ENCODE data around the gene NCOA3. TPM values are rescaled to one million over a fixed set of nuclear protein-coding genes. Genes with fewer than 3 reads are reported as not detected.

Gene NCOA3
- total and polyA plus RNA-seq, 2 of the 8 experiments (the other 6 are each of a cell fraction or from before 2014, with no cell fraction given), result 7.9 to 24.7 TPM

- Histone ChIP-seq H4K91ac (replicated peaks; ENCODE audit: insufficient read length, low read length) (no peak overlapping the region), H3K9me3 (ENCODE audit: insufficient read depth in 2 of 2, low read depth in 1 of 2, low read length in 1 of 2) (no peaks in the 10 kb centered on the region), H3K23ac (ENCODE audit: insufficient read length) (no peak overlapping the region), H3K23me2 (ENCODE audit: low read depth, low read length) (no peaks in the 10 kb centered on the region), H3K4ac (replicated peaks; ENCODE audit: insufficient read length, low read depth, low read length) (no peak overlapping the region), H3K79me1 (ENCODE audit: low read depth, low read length) (no peaks in the 10 kb centered on the region), H3K4me2 (ENCODE audit: insufficient read depth in 1 of 2, low read depth in 2 of 2, low read length in 2 of 2) (no peak overlapping the region), H2AK5ac (ENCODE audit: low read depth, low read length) (no peak overlapping the region), H3K79me2 (ENCODE audit: control insufficient read depth in 1 of 2, insufficient read depth in 2 of 2, low read length in 2 of 2) (no peaks in the 10 kb centered on the region), H3K56ac (replicated peaks; ENCODE audit: insufficient read length, low read depth, low read length) (no peak overlapping the region), H2BK20ac (ENCODE audit: low read length) (no peak overlapping the region), H4K8ac (ENCODE audit: extremely low read depth, insufficient read depth, low read length) (no peak overlapping the region), H3K14ac (ENCODE audit: insufficient read length) (no peak overlapping the region), H4K20me1 (replicated peaks in 1 of 2; ENCODE audit: control insufficient read depth in 1 of 2, insufficient read depth in 2 of 2, low read length in 2 of 2) (no peaks in the 10 kb centered on the region), H4K5ac (ENCODE audit: insufficient read length, low read depth, low read length) (no peak overlapping the region), H2BK12ac (ENCODE audit: low read depth, low read length) (no peak overlapping the region), H2BK15ac (ENCODE audit: low read length) (no peak overlapping the region), H3K9ac (replicated peaks in 1 of 4; ENCODE audit: extremely low read depth in 1 of 4, low read depth in 3 of 4, low read length in 3 of 4) (no peak overlapping the region), H3K36me3 (ENCODE audit: control insufficient read depth in 2 of 4, insufficient read depth in 4 of 4, low read length in 3 of 4) (peaks cover 9 to 28% (median 20%) of the 10 kb centered on the region in 4 experiments; a peak in 7 of 8 replicates), H2AFZ (ENCODE audit: low read length) (no peak overlapping the region), H2BK120ac (replicated peaks; ENCODE audit: low read depth, low read length) (no peak overlapping the region), H3K18ac (ENCODE audit: extremely low read depth, low read length) (no peak overlapping the region), H3K27ac (ENCODE audit: low read depth, low read length) (no peak overlapping the region), H3K27me3 (replicated peaks in 1 of 4; ENCODE audit: control insufficient read depth in 3 of 4, extremely low read depth in 1 of 4, insufficient read depth in 3 of 4, low read length in 3 of 4) (no peaks in the 10 kb centered on the region), H3K4me1 (replicated peaks in 1 of 4; ENCODE audit: control insufficient read depth in 3 of 4, insufficient read depth in 4 of 4, low read length in 3 of 4) (no peaks in the 10 kb centered on the region), H2BK5ac (ENCODE audit: low read depth, low read length) (no peak overlapping the region), H3K4me3 (ENCODE audit: extremely low read depth in 1 of 4, insufficient read depth in 2 of 4, low read depth in 3 of 4, low read length in 4 of 4) (no peak overlapping the region)
- 98% methylated on average over 4 of the region's 4 CpGs; no CpG with 5 or more reads in 1 of the 2 experiments for WGBS, 2 experiments (ENCODE audit: extremely low coverage in 1 of 2, insufficient coverage in 1 of 2, insufficient read length in 1 of 2, insufficient replicate concordance in 2 of 2, low coverage in 1 of 2, low lambda C conversion rate in 2 of 2, missing lambda C conversion rate in 1 of 2)
- no peak for DNase-seq (ENCODE audit: low read depth in 1 of 2, low spot score in 2 of 2)
- ChIA-PET POLR2A (ENCODE audit: partially characterized antibody) (no interaction called here), CTCF (ENCODE audit: partially characterized antibody) (no interaction called here)
- FAIRE-seq, result no peak
- TF ChIP-seq HDAC2 (IDR thresholded peaks at IDR 0.05; ENCODE audit: borderline replicate concordance in 1 of 2, low read depth in 2 of 2, low read length in 2 of 2) (no peak), BRCA1 (IDR thresholded peaks at IDR 0.05; ENCODE audit: low read depth, low read length) (no peak), POLR2AphosphoS5 (IDR thresholded peaks at IDR 0.05; ENCODE audit: low read depth, low read length) (no peak), SIRT6 (IDR thresholded peaks at IDR 0.05; ENCODE audit: low read length) (no peak), RXRA (IDR thresholded peaks at IDR 0.05; ENCODE audit: insufficient read depth, low read depth, low read length) (no peak), ZNF274 (IDR thresholded peaks at IDR 0.05; ENCODE audit: borderline replicate concordance, extremely low read depth, low read length) (no peak), CTBP2 (IDR thresholded peaks at IDR 0.05; ENCODE audit: borderline replicate concordance, insufficient read depth, insufficient read length, low read length) (no peak), JUN (IDR thresholded peaks at IDR 0.05; ENCODE audit: low read depth, low read length) (no peak), PHF8 (conservative IDR thresholded peaks at IDR 0.05; ENCODE audit: low read depth, low read length) (no peak), KDM5A (IDR thresholded peaks at IDR 0.05; ENCODE audit: low read length) (no peak), CTCF (IDR thresholded peaks at IDR 0.05; ENCODE audit: control extremely low read depth in 1 of 3, insufficient read depth in 1 of 3, low read depth in 1 of 3, low read length in 3 of 3) (no peak), BACH1 (IDR thresholded peaks at IDR 0.05; ENCODE audit: low read length) (no peak)
These were observed 133.6 kb downstream of the NCOA3 start for GRCh38 chr20:47635256-47635655.
